LNCAP (cell line): ENCODE results near the gene ZIC4.

ENCODE experiments used
- CTCF ChIP-seq: fragments of 450-650 bp; IDR thresholded peaks from 2 replicates; pipeline ENCODE4 v1.5.1; 2017; ENCODE audit warnings: mild to moderate bottlenecking

The ZIC4 gene

GRCh38 chr3:147416931-147417330, 10.6 kb upstream of the ZIC4 start:
- no peak for TF ChIP-seq CTCF

GRCh38 chr3:147415874-147416273, 9.5 kb upstream of the ZIC4 start:
- TF ChIP-seq CTCF = peak; percentile 13; the same call in 1 of the 2 replicates

DNA sequence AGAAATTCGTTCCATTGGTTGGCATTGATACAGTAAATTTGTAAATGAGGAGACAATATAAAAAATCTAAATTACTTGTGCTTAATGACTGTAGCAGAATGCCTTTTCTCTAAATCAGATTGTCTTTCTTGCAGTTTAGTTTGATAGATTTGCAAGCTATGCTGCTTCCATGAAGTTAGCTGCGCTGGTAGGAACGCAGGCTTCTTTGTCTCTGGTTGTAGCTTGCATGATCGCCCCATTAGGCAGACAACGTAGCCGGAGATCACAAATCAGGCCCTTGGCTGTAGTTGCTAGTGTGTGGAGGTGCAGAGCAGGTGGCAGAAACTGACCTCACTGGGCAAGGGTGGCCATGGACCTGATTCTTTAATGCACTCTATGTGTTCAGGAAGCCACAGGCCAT, 8.9 kb upstream of the ZIC4 start:
- no peak for TF ChIP-seq CTCF

DNA sequence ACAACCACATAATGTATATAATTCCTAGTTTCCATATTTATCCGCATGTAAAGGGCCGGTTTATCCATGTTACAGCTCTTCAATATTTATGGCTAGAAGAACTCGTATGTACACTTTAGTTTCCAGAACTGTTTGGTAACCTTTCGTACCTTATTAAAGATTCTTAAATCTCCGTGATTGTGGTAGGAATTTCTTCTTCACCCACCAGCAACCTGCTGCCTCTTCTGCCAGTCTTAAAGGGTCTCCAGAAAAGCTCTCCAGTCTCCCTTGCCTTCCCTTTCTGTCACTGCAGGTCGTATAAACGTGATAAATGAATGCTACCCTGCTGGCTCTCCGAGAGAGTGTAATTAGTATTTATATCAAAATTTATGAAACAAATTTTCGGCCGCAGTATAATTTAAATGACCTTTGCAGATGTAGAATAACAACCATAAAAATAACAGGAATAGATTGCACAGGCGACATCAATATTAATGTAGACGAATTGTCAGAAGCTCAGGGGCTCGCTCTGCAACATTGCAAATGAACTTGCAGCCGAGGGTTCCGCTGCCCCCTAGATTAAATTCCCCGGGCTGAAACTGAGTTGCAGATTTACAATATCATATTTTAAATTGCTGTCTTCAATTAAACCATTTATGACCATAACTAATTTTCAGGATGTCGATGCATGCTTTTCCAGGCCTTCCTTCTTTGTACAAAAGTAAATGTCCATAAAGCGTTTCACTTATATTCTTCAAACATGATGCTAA, 8.2 kb upstream of the ZIC4 start:
- TF ChIP-seq CTCF = no peak

DNA sequence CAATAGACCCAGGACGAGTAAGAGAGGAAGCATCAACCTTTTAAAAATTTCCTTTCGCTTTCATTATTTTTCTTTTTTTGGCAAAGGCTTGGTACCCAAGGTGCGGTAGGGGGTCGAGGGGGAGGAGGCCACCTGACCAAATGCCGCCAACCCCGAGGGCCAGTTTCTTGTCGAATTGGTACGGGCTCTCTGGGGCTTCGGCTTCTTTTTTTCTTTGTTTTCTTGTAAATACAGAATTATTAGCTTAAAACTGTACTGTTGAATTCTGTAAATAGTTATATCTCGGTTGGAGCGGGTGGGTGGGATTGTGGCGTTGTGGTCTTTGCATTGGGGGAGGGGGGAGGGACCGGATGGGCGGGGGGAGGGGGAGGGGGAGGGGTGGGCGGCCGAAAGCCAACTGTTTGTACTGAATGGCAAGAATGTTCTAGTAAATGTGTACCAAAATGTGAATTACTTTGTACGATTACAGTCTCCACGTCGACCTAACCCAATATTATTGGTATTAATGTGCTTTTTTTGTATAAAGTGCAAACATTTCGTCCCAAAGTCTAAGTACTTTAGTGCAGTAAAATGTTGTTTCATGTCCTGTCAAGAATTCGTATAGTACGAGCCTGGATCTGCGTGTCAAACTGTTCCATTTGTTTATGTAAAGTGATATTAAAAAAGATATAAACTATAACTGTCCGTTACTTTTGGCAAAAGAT, 7.5 kb upstream of the ZIC4 start:
- no peak for TF ChIP-seq CTCF

- no peak for TF ChIP-seq CTCF
These were observed 6.8 kb upstream of the ZIC4 start for GRCh38 chr3:147412917-147413685.

GRCh38 chr3:147412261-147412916, 6.0 kb upstream of the ZIC4 start:
- TF ChIP-seq CTCF = no peak
